GM19238 (cell line): ENCODE results near the gene ANGEL1.

Experiments used
- DNase-seq: peaks from one replicate; pipeline ENCODE4 v3.0.0; 2011; ENCODE audit warnings: low spot score; ENCODE audit not compliant: insufficient read length

ANGEL1 gene

DNA sequence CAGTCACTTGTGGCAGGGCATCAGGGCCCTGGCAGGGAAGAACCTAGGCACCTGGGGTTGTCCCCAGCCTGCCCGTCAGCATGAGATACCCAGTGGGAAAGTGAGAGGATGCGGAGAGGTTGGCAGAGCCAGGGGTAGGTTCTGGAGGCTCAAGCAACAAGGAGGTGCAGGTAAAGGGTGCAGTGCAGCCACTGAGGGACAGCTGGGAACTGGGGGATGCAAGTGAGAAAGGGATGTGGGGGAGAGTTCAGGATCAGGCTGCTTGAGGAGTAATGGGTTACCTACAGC lies 32.7 kb downstream of the ANGEL1 start:
- no peak for DNase-seq

DNA sequence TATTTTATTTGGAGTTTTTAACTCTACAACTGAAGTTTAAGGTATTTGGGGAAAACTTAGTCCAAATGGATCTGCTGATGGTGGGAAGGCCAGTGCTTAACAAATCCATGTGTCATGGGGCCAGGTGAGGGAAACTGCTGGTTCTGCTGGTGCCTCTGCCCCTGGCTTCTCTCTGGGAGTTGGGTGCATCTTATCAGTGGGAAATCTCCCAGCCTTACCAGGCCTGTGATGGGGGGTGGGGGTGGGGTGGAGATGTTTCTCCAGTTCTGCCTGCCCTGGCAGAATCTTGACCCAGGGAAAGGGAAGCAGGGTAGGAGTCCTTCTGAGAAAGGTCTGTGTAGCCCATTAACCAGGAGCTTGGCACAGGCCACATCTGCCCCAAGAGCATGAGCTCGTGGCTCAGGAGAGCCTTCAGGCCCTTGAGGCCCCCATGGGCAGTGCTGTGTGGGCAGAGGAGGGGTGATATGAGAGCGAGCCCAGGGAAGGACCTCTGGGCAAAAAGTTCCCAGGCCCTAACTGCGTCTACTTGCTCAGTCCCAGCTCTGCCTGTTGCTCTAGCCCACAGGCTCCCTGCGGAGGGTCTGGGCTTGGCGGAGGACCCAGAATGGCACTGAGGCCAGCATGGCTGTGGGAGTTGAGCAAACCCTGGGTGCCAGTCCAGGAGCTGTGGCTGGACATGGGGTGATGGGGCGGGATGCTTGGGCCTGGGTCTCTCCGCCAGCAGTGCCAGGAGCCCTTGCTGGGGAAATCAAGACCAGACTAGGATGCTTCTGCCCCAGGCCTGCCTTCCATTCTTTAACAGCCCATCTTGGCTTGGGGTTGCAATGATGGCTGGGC lies 33.2 kb downstream of the ANGEL1 start:
- DNase-seq, result no peak

DNA sequence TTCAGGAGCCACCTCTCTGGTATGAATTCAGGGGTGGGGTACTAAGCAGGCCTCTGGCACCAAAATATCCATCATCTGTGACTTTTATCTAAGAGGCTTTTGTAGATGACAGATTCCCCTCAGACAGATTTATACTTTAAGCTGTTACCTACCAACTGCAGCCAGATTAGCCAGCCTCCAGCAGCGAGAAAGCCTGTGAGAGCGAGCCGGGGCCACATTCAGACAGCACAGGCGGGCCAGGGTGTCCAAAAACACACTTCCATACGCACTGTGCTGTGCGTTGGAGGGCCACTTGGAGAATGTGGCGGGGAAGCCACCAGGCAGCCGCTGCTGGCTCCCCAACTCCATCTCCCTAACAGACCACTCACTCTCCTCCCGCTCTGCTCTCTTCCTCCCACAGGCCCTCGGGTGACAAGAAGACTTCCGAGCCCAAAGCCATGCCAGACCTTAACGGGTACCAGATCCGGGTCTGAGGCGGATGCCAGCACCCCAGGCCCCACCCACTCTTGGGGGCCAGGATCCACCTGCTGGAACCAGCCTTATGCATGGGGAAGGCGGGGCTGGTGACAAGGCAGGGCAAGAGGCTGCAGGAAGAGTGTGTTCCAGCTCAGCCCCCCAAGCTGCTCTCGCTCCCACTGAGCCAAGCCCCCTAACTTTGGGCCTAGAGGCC lies 34.0 kb downstream of the ANGEL1 start:
- DNase-seq, result no peak

DNA sequence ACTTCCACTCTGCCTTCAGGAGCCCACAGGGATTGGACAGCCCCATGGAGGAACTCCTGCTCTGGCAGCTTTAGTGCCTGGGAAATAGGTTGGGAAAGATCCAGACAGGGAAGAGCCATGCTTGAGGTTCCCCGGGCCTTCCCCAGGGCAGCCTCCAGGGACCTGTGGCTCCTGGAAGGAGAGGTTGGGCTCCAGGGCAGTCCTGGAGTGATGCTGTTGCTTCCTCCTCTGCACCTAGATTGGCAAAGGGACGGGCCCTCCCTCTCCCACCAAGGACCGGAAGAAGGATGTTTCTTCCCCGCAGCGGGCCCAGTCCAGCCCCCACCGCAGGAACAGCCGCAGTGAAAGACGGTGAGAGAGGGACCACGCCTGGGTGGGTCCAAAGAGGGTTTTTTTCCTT lies 35.0 kb downstream of the ANGEL1 start:
- DNase-seq, result no peak

DNA sequence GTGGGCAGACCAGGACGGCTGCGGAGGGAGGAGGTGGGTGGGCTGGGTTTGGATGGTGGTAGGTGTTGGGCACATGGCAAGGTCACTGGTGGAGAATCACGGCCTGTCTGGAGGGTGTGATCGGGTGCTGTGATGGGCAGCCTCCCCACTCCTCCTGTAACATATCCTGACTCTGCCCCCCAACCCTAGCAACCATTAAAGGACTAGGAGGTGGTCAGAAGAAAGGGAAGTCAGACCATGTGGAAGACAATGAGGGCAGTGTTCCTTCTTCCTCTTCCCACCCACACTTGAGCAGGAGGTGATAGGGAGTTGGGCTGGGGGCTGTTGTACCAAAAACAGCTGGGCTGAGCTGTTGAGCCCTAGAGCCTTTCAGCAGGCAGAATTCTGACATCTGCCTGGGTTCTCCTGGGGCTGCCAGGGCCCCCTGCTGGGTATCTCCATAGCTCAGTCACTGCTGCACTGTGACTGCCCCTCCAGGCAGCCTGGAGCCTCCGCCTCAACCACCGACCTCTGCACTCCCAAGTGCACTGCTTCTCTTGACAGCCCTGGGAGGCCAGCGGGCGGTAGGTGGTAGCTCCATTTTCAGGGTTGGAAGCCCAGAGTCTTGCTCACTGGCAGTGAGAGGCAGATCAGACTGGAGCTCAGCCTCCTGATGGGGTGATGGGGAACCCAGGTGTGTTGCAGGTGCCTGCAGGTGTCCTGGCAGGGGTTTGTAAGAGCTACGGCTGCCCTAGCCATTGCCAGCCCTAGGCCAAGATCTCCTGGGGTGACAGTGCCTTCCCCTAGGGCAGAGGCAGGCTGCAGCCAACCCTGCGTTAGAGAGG lies 36.0 kb downstream of the ANGEL1 start:
- no peak for DNase-seq

DNA sequence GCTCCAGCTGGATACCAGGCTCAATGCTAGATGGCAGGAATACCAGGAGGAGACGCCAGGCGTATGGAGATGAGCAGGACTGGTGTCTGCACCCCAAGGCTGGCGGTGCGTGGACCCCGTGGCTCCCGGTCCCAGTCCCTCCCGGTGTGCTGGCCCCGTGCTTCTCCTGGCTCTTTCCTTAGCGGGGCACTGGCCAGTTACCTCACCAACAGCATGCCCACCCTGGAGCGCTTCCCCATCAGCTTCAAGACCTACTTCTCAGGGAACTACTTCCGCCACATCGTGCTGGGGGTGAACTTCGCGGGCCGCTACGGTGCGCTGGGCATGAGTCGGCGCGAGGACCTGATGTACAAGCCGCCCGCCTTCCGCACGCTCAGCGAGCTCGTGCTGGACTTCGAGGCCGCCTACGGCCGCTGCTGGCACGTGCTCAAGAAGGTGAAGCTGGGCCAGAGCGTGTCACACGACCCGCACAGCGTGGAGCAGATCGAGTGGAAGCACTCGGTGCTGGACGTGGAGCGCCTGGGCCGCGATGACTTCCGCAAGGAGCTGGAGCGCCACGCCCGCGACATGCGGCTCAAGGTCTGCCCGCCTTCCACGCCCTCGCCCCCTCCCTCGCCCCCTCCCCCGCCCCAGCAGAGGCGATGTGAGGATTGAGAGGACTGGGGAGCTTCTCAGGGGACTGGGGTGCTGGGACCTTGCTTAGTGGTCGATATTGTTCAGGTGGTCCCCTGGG lies 36.8 kb downstream of the ANGEL1 start:
- no peak for DNase-seq

DNA sequence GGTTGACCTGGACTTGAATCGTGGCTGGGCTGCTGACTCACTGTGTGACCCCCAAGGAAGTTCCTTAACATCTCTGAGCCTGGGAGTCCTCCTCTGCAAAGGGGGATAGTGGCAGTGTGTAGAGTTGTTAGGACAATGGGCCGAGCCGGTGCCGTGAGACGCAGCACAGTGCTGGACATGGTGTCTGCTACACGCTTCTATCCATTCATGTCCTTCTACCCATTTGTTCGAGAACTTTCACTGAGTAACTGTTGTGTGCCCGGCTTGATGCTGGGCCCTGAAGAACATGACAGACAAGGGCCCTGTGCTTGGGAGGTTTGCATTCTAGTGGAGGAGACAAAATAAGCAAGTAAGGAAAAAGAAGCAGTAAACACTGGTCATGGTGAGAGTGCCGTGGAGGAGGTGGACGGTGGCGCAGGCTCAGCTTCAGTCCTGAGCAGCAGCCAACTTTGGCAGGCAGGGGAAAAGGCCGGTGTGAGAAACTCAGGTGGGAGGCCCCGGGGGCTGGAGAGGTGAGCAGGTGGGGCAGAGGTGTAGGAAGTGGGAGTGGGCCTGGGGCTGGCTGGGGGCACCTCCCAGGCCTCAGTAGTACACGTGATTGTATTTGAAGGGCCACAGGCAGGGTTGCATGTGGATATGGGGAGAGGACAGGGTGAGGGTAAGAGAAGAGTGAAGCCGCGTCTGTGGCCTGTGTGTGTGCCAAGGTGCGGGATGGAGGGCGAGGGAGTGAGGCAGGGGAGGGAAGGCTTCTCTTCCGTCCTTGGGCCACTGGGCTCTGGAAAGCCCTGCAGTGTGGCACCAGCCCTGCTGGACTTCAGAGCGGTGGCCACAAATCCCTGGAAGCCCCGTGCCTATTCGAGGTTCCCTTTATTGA lies 37.6 kb downstream of the ANGEL1 start:
- DNase-seq, result no peak

DNA sequence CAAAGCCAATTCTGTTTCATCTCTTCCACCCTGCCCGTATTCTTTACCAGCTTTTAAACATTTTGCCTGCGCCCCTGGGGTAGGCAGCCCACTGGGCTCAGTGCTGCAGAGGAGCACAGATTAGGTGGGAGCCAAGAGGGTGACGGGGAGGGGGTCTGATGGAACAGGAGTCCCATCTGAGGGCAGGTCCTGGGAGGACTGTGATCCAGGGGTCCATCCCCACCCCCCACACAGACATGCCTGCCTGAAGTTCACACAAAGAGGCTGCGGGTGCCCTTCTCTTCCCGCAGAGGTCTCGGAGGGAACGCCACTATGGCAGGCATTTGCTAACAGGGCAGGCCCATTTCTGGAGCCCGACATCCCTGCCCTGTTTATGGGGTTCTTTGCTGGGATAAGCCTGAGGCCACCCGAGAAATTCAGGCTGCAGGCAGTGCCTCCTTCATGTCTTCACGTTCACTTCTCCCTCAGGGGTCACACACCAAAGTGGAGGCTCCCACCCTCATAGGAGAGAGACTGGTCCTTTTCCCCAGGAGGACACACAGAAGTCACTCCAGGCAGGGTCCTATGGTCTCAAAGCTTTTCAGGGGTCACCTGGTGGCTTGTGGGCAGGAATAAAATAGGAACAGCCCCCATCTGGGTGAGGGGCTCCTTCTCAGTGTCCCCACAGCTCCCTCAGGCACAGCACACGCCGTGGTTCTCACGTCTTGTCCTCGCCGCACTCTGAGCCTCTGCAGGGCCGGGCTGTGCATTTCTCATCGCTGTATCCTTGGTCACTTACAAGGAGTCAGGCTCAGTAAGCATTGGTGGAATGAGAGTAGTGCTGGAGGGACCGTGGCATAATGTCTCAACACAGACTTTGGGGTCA lies 38.5 kb downstream of the ANGEL1 start:
- no peak for DNase-seq

DNA sequence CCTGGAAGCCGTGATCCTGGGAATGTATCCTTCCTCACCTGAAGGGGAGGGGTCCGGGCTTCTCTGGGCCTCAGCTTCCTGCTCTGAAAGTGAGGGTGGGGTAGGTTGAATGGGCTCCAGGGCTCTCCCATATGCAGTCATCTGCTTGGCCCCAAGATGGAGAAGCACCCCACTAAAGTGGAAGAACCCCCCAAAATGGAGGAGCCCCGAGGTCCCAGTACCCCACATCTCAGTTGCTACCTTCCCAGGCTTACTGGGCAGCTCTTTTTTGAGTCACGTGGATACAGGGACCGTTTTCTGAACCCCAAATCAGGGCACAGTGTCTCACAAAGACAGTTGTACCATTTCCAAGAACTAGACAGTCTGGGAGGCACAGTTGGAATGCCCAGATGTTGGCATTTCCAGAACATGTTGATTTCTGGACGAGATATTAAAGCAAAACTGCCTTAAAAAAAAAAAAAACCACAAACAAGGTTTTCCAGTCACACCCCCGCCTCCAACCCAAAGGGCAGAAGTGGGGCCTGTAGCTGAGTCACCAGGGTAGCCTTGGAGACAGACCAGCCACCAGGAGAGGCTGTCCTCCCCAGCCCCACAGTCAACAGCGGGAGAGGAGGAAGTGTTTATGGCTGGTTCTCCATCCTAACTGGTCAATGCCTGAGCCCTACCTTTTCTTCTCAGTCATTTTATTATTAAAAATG lies 39.3 kb downstream of the ANGEL1 start:
- no peak for DNase-seq

DNA sequence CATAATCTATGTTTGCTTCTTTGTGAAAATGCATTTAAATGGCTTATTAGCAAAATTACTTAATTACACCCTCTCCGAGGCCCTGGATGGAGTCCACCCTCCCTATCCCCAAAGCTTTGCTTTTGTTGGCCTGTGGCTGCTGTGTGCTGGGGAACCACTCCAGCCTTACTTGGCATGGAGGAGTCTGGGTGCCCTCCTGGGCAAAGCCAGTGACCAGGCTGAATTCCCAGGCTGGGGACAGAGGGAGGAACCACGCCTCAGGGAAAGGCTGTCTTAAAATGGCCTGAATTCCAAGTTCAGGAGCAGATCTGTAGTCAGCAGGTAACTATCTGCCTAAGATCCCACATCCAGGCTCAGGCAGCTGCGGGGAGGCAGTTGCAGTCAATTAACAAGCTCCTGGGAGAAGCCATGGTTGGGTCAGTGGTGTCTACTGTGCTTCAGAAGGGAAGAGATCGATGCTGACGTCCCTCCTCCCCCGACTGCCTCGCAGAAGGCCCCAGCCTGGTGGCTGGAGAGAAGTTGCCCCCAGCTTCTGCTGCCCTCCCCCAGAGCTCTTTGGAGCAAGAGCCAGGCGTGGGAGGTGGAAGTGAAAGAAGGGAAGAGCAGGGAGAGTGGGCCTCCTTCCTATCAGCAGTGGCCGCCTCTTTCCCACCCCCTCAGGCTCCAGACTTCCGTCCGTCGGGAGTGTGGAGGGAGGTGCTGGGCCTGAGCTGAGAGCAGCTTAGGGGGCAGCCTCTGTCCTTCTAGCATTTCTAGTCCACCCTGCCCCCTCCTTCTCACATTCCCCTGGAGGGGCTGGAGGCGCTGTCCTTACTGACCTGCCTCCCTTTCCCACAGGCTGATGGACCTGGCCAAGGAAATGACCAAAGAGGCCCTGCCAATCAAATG lies 40.1 kb downstream of the ANGEL1 start:
- no peak for DNase-seq

DNA sequence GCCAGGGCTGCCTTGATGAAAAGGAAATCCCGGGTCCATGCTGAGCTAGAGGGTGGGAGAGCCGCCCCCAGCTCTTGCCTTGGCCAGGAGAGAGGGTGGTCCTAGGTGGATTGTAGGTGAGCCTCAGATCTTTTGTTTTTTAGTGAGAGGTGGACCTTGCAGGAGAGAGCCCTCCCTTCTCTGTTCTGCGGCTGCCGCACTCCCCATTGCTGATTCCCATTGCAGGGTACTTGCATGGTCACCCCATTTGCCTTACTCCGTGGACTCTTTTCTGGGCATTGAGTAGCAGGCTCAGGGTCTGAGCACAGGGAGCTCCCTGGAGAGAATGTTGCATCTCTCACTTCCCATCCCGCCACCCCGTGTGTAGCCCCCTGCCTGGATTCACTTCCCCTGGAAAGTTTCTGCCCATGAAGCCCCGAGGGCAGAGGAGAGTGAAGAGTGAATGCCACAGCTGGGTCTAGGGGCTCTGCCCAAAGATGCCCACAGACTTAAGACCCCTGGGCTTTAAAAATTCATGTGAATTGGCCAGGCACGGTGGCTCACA lies 41.2 kb downstream of the ANGEL1 start:
- DNase-seq, result no peak

DNA sequence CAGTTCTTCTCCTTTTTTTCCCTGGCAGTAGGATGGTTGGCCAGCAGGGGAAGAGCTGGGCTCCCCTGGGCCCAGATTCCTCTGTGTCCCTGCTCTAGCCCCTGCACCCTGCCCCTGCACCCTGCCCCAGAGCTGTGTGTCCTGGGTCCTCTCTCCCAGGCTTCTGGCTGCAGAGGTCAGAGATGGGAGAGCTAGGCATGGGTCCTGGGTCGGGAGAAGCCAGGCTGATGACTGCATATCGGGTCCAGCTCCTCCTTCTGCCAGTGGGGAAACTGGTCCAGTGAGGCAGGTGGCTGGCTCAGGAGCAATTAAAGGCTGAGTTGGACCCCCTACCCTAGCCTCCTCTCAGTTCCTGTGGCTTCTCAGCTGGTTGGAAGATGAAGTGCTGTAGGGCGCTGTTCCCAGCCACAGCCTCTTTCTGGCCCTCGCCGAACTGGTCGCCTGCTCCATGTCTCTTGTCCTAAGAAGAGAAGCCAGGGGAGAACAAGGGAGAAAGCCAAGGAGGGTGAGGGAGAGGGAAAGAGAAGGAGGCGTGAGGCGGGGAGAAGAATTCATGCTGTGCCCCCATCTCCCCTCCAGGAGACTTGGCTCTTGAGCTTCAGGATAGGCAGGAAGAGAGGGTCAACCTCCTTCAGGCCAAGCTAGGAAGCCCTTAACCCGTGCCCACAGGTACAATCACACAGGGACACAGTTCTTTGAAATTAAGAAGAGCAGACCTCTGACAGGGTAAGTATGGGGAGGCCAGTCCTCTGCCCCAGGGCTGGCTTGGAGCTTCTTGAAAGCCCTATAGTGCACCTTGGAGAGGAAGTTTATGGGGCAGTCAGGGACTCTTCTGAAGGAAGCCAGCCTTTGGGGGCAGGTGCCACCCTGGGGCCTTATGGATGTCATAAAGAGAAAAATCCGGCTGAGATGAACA lies 41.9 kb downstream of the ANGEL1 start:
- DNase-seq, result no peak

DNA sequence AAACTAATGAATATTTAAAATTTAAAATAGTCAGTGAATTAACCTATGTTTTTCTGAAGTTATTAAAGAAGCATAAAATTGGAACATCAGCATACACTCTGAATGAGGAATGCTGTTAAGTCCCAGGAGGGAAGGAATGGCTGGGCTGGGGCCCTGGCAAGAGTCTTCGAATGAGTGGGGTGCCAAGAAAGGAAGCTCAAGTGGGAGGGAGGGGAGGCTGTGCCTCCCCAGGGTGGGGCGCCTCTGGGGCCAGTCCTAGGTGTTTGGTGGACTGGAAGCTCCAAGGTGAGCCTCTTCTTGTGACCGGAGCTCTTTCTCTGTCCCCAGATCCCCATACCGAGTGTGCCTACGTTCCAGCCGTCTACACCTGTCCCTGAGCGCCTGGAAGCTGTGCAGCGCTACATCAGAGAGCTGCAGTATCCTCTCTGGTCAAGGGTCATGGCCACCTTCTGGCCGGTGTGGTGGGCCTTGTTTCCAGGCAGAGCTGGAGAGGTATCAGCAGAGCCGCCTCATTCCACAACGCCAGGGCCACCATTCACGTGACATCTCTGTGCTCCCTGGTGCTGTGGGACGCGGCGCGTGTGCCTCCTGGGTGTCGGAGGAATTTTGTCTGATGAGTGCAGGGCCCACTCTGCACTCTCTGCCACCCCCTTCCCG lies 42.9 kb downstream of the ANGEL1 start:
- no peak for DNase-seq

DNA sequence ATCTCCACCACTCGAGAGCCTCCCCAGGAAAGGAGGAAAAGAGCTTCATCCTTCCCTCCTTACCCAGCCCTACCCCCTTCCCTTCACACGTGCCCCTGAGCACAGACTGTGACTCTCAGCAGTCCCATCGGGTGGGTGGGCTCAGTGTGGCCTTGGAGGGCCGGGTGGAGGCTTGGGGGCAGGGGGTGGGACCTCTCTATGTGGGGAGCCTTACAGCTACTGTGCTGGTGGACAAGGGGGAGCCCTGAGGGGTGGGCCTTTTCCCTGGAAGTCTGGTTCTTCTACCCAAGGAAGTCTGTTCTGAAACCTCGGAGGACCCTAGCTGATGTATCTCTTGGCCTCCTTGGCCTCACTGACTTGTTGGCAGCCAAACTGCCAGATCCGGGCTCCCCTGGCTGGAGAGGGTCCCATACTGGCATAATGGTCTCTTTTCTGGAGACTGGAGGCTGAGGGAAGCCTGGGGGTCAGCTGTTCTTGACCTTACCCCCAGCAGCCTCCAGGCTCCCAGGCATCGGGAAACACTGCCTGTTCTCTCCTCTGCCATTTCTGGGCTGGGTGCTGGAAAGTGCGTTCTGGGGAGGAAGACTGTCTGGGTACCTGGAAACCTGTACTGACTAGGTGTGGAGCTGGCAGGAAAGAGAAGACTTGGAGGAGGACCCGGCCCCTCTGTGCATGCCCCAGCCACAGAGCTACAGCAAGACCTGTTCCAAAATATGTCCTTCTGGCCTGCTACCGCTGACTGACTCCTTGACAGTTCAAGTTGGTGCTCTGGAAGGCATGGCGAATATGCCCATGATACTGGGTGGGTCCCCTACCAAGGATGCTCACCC lies 43.8 kb downstream of the ANGEL1 start:
- no peak for DNase-seq
